Measurements from ENCODE around the gene NPM3.

NPM3 gene

GRCh38 chr10:101760510-101760909 lies 22.7 kb downstream of the NPM3 start:
- DNase-seq (ENCODE audit: low read depth in 2 of 3, low spot score in 2 of 3) = no peak

- no peak for DNase-seq (ENCODE audit: low read depth in 2 of 3, low spot score in 2 of 3)
These were observed 23.7 kb downstream of the NPM3 start for GRCh38 chr10:101759309-101760247.

- DNase-seq (ENCODE audit: low read depth in 2 of 3, low spot score in 2 of 3) = no peak
These were observed 24.4 kb downstream of the NPM3 start for GRCh38 chr10:101758858-101759257.

GRCh38 chr10:101752241-101752640 lies 31.0 kb downstream of the NPM3 start:
- no peak for DNase-seq (ENCODE audit: low read depth in 2 of 3, low spot score in 2 of 3)

- no peak for DNase-seq (ENCODE audit: low read depth in 2 of 3, low spot score in 2 of 3)
These were observed 33.9 kb downstream of the NPM3 start for GRCh38 chr10:101749047-101750016.

GRCh38 chr10:101748496-101748895 lies 34.8 kb downstream of the NPM3 start:
- no peak for DNase-seq (ENCODE audit: low read depth in 2 of 3, low spot score in 2 of 3)

GRCh38 chr10:101745074-101745696 lies 38.1 kb downstream of the NPM3 start:
- no peak for DNase-seq (ENCODE audit: low read depth in 2 of 3, low spot score in 2 of 3)

GRCh38 chr10:101744267-101744666 lies 39.0 kb downstream of the NPM3 start:
- no peak for DNase-seq (ENCODE audit: low read depth in 2 of 3, low spot score in 2 of 3)

GRCh38 chr10:101741938-101742337 lies 41.3 kb downstream of the NPM3 start:
- no peak for DNase-seq (ENCODE audit: low read depth in 2 of 3, low spot score in 2 of 3)

GRCh38 chr10:101736666-101737065 lies 46.6 kb downstream of the NPM3 start:
- DNase-seq (ENCODE audit: low read depth in 2 of 3, low spot score in 2 of 3) = no peak

- no peak for DNase-seq (ENCODE audit: low read depth in 2 of 3, low spot score in 2 of 3)
These were observed 51.1 kb downstream of the NPM3 start for GRCh38 chr10:101732096-101732495.
